NOMO-1 (cell line): ENCODE data around the gene DENND6B.
A peak's percentile ranks its signal among the peaks of the same experiment; 100 is the strongest.
"Not testable (repeated sequence)": the region's sequence is repeated elsewhere in the genome, so short reads cannot be mapped to it uniquely, and the experiment has no call there.

Source experiments
- DNase-seq, 2 experiments: peaks; one replicate each; lab custom pipeline; 2025; ENCODE audit not compliant: unreplicated experiment in 2 of 2; lab: John Stamatoyannopoulos, UW

DENND6B gene, protein sequence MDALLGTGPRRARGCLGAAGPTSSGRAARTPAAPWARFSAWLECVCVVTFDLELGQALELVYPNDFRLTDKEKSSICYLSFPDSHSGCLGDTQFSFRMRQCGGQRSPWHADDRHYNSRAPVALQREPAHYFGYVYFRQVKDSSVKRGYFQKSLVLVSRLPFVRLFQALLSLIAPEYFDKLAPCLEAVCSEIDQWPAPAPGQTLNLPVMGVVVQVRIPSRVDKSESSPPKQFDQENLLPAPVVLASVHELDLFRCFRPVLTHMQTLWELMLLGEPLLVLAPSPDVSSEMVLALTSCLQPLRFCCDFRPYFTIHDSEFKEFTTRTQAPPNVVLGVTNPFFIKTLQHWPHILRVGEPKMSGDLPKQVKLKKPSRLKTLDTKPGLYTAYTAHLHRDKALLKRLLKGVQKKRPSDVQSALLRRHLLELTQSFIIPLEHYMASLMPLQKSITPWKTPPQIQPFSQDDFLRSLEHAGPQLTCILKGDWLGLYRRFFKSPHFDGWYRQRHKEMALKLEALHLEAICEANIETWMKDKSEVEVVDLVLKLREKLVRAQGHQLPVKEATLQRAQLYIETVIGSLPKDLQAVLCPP

DNA sequence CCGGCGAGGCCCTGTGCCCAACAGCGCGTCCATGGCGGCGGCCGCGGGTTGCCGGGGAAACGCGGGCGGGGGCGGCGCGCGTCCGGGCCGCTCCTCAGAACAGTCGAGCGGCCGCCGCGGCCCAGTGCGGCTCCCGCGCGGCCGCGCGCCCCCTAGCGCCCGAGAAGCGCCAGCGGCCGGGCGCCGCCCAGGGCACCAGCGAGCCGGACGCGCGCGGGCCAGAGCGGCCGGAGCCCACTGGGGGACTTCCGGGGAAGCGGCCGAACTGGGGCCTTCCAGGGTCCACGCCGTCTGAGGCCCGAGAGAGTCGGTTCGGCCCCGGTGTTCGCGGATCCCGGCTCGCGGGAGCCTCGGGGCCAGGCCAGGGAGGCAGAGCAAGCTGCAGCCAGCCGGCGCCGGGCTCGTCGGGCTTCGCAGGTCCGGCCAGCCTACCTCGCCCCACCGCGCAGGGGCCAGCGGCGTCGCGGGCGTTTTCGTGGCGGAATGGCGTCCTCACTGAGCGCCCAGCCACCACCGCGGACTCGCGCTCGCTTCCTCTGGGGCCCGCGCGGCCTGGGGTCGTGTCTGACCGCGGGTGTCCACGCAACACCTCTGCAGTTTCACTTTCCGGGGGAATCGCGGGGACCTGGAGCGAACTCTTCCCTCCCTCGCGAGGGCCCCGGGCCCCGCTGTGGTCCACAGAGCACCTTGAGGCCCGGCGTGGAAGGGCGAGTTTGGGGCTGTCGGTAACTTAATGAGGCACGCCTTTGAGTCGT, at the start of gene DENND6B:
Gene DENND6B (minus strand): TSS at position 57 of the 755 bp plus-strand sequence. CDS start 24 bp downstream, at position 33.
- DNase-seq: peak; percentile 66 to 82

- no peak for DNase-seq
Measured at GRCh38 chr22:50376085-50376651, 49.4 kb upstream of the DENND6B start.

GRCh38 chr22:50371101-50371648, 44.4 kb upstream of the DENND6B start:
- no peak for DNase-seq

GRCh38 chr22:50367778-50368500, 41.1 kb upstream of the DENND6B start:
- no peak for DNase-seq

GRCh38 chr22:50363803-50364194, 37.0 kb upstream of the DENND6B start:
- DNase-seq: not testable (repeated sequence)

DNA sequence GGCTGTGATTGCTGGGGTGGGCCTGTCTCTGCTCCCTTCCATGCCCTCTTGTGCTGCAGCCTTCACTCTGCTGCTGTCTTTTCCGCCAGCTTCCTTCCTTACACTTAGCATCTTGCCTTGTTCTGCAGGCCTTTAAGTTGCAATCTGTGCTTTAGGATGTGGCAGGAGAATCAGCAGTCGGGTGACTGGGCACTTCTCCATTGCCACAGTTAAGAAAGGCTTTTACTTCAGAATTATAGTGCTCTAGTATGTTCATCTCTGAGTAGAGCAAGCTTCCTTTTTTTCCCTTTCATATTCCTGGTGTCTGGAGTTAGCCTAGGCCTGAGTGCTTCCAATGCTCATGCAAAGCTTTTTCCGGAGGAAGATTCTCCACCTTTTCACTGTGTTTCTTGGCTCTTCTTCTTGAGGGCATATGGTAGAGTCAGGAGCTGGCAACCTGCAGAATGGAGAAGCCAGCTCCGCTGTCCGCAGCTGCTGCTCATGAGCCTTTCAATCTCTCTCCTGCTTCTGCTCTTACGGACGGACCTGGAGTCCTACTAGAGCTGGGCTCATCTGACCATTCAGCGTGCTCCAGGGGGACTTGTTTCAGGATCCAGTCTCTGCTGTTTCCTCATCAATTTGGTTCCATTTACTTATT, 36.5 kb upstream of the DENND6B start:
- no peak for DNase-seq

- no peak for DNase-seq
Measured at GRCh38 chr22:50361688-50362087, 34.9 kb upstream of the DENND6B start.

DNA sequence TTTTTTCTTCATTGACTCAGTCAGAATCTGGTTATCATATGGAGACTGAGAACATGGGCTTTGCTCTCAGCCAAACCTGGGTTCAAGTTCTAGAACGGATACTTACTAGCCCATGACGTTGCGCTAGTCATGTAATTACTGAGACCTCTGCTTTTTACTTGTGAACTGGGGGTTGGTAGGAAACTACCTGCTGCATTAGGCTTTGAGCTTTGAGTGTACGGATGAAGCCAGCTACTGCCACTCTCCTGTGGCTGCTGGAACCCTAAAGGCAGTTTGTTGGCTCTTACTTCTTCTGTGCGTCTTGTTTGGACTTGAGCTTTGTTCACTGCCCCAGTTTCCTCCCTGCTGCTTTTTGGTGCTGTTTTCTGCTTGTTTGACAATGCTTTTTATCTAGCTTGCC, 34.4 kb upstream of the DENND6B start:
- no peak for DNase-seq

- no peak for DNase-seq
Measured at GRCh38 chr22:50360578-50360977, 33.8 kb upstream of the DENND6B start.

DNA sequence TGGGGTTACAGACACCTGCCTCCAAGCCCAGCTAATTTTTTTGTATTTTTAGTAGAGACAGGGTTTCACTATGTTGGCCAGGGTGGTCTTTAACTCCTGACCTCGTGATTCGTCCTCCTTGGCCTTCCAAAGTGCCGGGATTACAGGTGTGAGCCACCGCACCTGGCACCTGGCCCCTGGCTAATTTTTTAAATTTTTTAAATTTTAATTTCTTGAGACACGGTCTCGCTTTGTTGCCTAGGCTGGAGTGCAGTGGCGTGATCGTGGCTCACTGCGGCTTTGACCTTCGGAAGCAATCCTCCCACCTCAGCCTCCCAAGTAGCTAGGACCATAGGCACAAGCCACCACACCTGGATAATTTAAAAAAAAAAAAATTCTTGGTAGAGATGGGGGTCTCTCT, 30.9 kb upstream of the DENND6B start:
- no peak for DNase-seq

- no peak for DNase-seq
Measured at GRCh38 chr22:50357222-50357621, 30.4 kb upstream of the DENND6B start.

DNA sequence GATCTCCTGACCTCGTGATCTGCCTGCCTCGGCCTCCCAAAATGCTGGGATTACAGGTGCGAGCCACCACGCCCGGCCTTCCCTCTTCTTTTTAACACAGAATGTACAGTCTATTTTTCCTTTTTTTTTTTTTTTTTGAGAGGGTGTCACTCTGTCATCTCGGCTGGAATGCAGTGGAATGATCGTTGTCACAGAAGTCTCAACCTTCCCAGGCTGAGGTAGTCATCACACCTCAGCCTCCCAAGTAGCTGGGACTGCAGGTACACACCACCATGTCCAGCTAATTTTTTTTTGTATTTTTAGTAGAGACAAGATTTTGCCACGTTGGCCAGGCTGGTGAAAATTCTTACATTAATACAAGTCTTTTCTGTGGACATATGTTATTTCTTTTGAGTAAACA, 29.4 kb upstream of the DENND6B start:
- no peak for DNase-seq

- no peak for DNase-seq
Measured at GRCh38 chr22:50348058-50348457, 21.2 kb upstream of the DENND6B start.

DNA sequence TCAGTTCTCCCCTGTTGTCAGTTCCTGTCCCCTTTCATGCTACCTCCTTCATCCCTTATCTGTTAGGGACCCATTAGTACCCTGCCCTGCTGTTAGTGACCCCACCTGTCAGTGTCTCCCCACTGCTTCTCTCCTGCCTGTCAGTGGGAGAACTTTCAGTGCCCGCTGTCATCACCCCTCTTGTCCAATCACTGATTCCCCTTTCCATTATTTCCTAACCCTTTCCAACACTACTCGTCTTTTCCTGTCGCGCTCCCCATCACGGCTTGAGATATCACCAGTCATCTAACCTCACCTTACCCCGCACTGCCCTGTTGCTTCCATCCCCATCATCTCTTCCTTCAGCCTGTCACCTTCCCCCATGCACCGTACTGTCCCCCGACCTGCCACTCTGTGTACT, 20.3 kb upstream of the DENND6B start:
- no peak for DNase-seq

DNA sequence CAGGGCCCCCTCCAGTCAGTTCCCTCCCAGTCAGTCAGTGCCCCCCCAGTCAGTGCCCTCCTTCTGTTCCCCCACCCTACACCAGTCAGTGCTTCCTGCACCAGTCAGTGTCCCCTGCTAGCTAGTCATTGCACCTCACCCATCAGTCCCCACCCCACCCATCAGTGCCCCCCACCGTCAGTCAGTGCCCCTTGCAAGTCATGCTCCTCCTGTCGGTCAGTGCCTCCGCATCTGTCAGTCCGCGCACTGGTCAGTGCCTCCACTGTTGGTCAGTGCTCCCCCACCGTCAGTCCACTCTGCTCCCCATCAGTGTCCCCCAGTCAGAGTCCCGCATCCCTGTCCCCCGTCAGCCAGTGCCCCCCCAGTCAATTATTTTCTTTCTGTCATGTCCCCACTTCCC, 19.7 kb upstream of the DENND6B start:
- no peak for DNase-seq

DNA sequence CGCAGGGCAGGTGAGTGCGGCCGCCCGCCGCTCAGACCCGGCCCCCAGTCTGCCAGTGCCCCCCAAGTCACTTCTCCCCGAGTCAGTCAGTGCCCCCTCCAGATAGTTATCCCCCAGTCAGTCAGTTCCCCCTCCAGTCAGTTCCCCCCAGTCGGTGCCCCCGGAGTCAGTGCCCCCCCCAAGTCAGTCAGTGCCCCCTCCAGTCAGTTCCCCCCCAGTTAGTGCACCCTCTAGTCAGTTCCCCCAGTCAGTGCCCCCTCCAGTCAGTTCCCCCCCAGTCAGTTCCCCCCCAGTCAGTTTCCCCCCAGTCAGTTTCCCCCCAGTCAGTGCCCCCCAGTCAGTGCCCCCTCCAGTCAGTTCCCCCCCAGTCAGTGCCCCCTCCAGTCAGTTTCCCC, 16.7 kb upstream of the DENND6B start:
- no peak for DNase-seq

- DNase-seq: peak; percentile 40 to 67
Measured at GRCh38 chr22:50342651-50343540, 16.1 kb upstream of the DENND6B start, which contains the start of gene PPP6R2. PPP6R2 (plus strand) TSS chr22:50343327; CDS start chr22:50393909, 50,582 bp downstream.

GRCh38 chr22:50341977-50342650, 15.3 kb upstream of the DENND6B start:
- peak; percentile 83 to 84 for DNase-seq
